SK-N-SH (cell line): Measurements from ENCODE around the gene ABCC3. TPM values are rescaled to one million over a fixed set of nuclear protein-coding genes. Genes with fewer than 3 reads are reported as not detected.

Source experiments
- CTCF ChIA-PET: fragments of 300-600, 350-600 bp; formaldehyde crosslinking; extraction: SDS; loops from one replicate; lab custom pipeline; 2021; lab: Yijun Ruan, JAX
- POLR2A ChIA-PET: fragments of 350-600 bp; sonication (Branson Sonifier 250); formaldehyde crosslinking; extraction: SDS; loops from one replicate; lab custom pipeline; 2020; ENCODE audit warnings: antibody characterized with exemption, inconsistent platforms; lab: Yijun Ruan, JAX
- DNase-seq: peaks from one replicate; pipeline ENCODE4 v3.0.0; 2012
- H2AFZ ChIP-seq: fragments of 200-600 bp; sonication (generic); 2 replicates; pipeline ENCODE4 v1.8.1; 2016; ENCODE audit warnings: antibody characterized with exemption, mild to moderate bottlenecking, low read depth
- H3F3A ChIP-seq: fragments of 200-600 bp; sonication (generic); replicated peaks from 2 replicates; pipeline ENCODE3; 2016; ENCODE audit warnings: antibody characterized with exemption, mild to moderate bottlenecking; ENCODE audit not compliant: insufficient read depth
- H3K27ac ChIP-seq, 2 experiments: fragments of 200-500 bp in 1 of 2; fragments of 200-600 bp in 1 of 2; sonication (Bioruptor generic) in 1 of 2; sonication (generic), shearing (Covaris generic) in 1 of 2; 2 replicates each; pipeline versions ENCODE4 v1.5.1 to v1.6.1; 2014 to 2016; ENCODE audit warnings: low read depth in 2 of 2, inconsistent platforms in 1 of 2, low read length in 1 of 2, mild to moderate bottlenecking in 1 of 2, mixed read lengths in 1 of 2
- H3K27me3 ChIP-seq: fragments of 200-600 bp; sonication (generic), shearing (Covaris generic); 2 replicates; pipeline ENCODE4 v1.6.1; 2016; ENCODE audit warnings: mixed run types; ENCODE audit not compliant: insufficient read depth
- H3K36me3 ChIP-seq, 2 experiments: fragments of 200-500 bp in 1 of 2; fragments of 200-600 bp in 1 of 2; sonication (Bioruptor generic) in 1 of 2; sonication (generic) in 1 of 2; replicated peaks in 1 of 2; 2 replicates each; pipeline versions ENCODE3 to v1.5.1; 2014 to 2016; ENCODE audit warnings: low read length in 1 of 2, mild to moderate bottlenecking in 1 of 2; ENCODE audit not compliant: insufficient read depth in 2 of 2, control insufficient read depth in 1 of 2
- H3K4me1 ChIP-seq, 2 experiments: fragments of 200-500 bp in 1 of 2; fragments of 200-600 bp in 1 of 2; sonication (Bioruptor generic) in 1 of 2; sonication (generic), shearing (Covaris generic) in 1 of 2; 2 replicates each; pipeline versions ENCODE4 v1.5.1 to v1.6.1; 2014 to 2016; ENCODE audit warnings: low read depth in 1 of 2, low read length in 1 of 2, mixed run types in 1 of 2; ENCODE audit not compliant: insufficient read depth in 2 of 2, control insufficient read depth in 1 of 2
- H3K4me2 ChIP-seq: fragments of 200-600 bp; sonication (generic), shearing (Covaris generic); 2 replicates; pipeline ENCODE4 v1.6.1; 2017; ENCODE audit warnings: mixed run types
- H3K4me3 ChIP-seq, 2 experiments: fragments of 200-500 bp in 1 of 2; fragments of 200-600 bp in 1 of 2; sonication (Bioruptor generic) in 1 of 2; sonication (generic), shearing (Covaris generic) in 1 of 2; 2 replicates each; pipeline versions ENCODE4 v1.5.1 to v1.8.1; 2014 to 2016; ENCODE audit warnings: low read depth in 2 of 2, inconsistent platforms in 1 of 2, low read length in 1 of 2, mild to moderate bottlenecking in 1 of 2, mixed read lengths in 1 of 2, moderate library complexity in 1 of 2
- H3K79me2 ChIP-seq: fragments of 200-600 bp; sonication (generic); 2 replicates; pipeline ENCODE4 v1.8.1; 2017; ENCODE audit warnings: mild to moderate bottlenecking; ENCODE audit not compliant: insufficient read depth
- H3K9ac ChIP-seq: fragments of 200-600 bp; sonication (generic); 2 replicates; pipeline ENCODE4 v1.6.1; 2017; ENCODE audit warnings: mixed run types
- H3K9me2 ChIP-seq: fragments of 200-600 bp; sonication (generic); 2 replicates; pipeline ENCODE4 v1.6.1; 2017; ENCODE audit warnings: mixed run types
- H3K9me3 ChIP-seq: fragments of 200-600 bp; sonication (generic); 2 replicates; pipeline ENCODE4 v1.6.1; 2017; ENCODE audit warnings: mixed run types, mild to moderate bottlenecking, moderate library complexity
- H4K20me1 ChIP-seq: fragments of 200-600 bp; sonication (generic); 2 replicates; pipeline ENCODE4 v1.6.1; 2017; ENCODE audit warnings: mild to moderate bottlenecking, mixed run types; ENCODE audit not compliant: insufficient read depth
- CHD2 ChIP-seq: fragments of 150-350 bp; IDR thresholded peaks from 2 replicates; pipeline ENCODE4 v1.6.1; 2018; ENCODE audit warnings: low read length; ENCODE audit not compliant: partially characterized antibody
- ELF1 ChIP-seq: IDR thresholded peaks from 2 replicates; pipeline ENCODE4 v1.4.0; 2012
- EP300 ChIP-seq, 2 experiments: IDR thresholded peaks; 2 replicates each; pipeline versions ENCODE4 v1.4.0 to v1.6.1; 2012; ENCODE audit warnings: borderline replicate concordance in 1 of 2, low read depth in 1 of 2, low read length in 1 of 2
- FOSL2 ChIP-seq: IDR thresholded peaks from 2 replicates; pipeline ENCODE4 v1.4.0; 2012; ENCODE audit warnings: low read depth, mild to moderate bottlenecking, moderate library complexity, borderline replicate concordance
- FOXJ3 ChIP-seq: sonication (generic); formaldehyde crosslinking; IDR thresholded peaks from 2 replicates; pipeline ENCODE4 v1.5.1; 2020; ENCODE audit warnings: mild to moderate bottlenecking, missing genetic modification reagents
- FOXM1 ChIP-seq: IDR thresholded peaks from 2 replicates; pipeline ENCODE4 v1.4.0; 2012; ENCODE audit warnings: low read depth, mild to moderate bottlenecking
- GABPA ChIP-seq: IDR thresholded peaks from 2 replicates; pipeline ENCODE4 v1.4.0; 2012; ENCODE audit warnings: low read depth, mild to moderate bottlenecking
- JUND ChIP-seq: IDR thresholded peaks from 2 replicates; pipeline ENCODE4 v1.4.0; 2012
- MEF2A ChIP-seq: IDR thresholded peaks from 2 replicates; pipeline ENCODE4 v1.4.0; 2012; ENCODE audit warnings: low read depth, borderline replicate concordance
- MXI1 ChIP-seq: IDR thresholded peaks from 2 replicates; pipeline ENCODE4 v1.6.1; 2012; ENCODE audit warnings: mild to moderate bottlenecking, low read depth, low read length, improper control_type of control experiment
- NFIC ChIP-seq: IDR thresholded peaks from 2 replicates; pipeline ENCODE4 v1.4.0; 2012; ENCODE audit warnings: borderline replicate concordance
- NRF1 ChIP-seq: IDR thresholded peaks from 2 replicates; pipeline ENCODE4 v1.6.1; 2012; ENCODE audit warnings: low read depth, mild to moderate bottlenecking, low read length
- PBX3 ChIP-seq: IDR thresholded peaks from 2 replicates; pipeline ENCODE4; 2012
- POLR2AphosphoS5 ChIP-seq: IDR thresholded peaks from 2 replicates; pipeline ENCODE4 v1.6.1; 2012; ENCODE audit warnings: low read depth, low read length
- RCOR1 ChIP-seq: fragments of 150-350 bp; IDR thresholded peaks from 2 replicates; pipeline ENCODE4 v1.6.1; 2017; ENCODE audit warnings: antibody characterized with exemption, low read length
- SIN3A ChIP-seq: IDR thresholded peaks from 2 replicates; pipeline ENCODE4 v1.6.1; 2012; ENCODE audit warnings: low read depth, mild to moderate bottlenecking, low read length, moderate library complexity, borderline replicate concordance
- TAF1 ChIP-seq: IDR thresholded peaks from 2 replicates; pipeline ENCODE4 v1.6.1; 2012; ENCODE audit warnings: low read depth, mild to moderate bottlenecking, low read length, moderate library complexity, borderline replicate concordance
- TCF12 ChIP-seq: IDR thresholded peaks from 2 replicates; pipeline ENCODE4 v1.4.0; 2012
- TEAD4 ChIP-seq: IDR thresholded peaks from 2 replicates; pipeline ENCODE4 v1.4.0; 2012; ENCODE audit warnings: mild to moderate bottlenecking, borderline replicate concordance; ENCODE audit not compliant: insufficient read depth
- YY1 ChIP-seq: IDR thresholded peaks from 2 replicates; pipeline ENCODE4 v1.4.0; 2012; ENCODE audit warnings: low read depth, mild to moderate bottlenecking
- WGBS: methylation state at CpG from one replicate; pipeline ENCODE4 v1.1.6; 2017; ENCODE audit warnings: low lambda C conversion rate; 5-methylcytosine and 5-hydroxymethylcytosine counted together
- polyA plus RNA-seq, 3 experiments: library from polyadenylated mRNA; depleted of rRNA; stranded (reverse); fragments of >200 nt; gene quantifications; 2 replicates each; pipeline ENCODE4 v1.2.3, GENCODE V29; 2012
- TF ChIP-seq, protein P1 (sequence below): IDR thresholded peaks from 2 replicates; pipeline ENCODE4 v1.6.1; 2012; ENCODE audit warnings: mild to moderate bottlenecking, low read depth, low read length, moderate library complexity
- TF ChIP-seq, protein P2 (sequence below): IDR thresholded peaks from 2 replicates; pipeline ENCODE4 v1.4.0; 2012; ENCODE audit warnings: low read depth, borderline replicate concordance
- TF ChIP-seq, protein P3 (sequence below): IDR thresholded peaks from 2 replicates; pipeline ENCODE4 v1.4.0; 2012; ENCODE audit warnings: low read depth

Gene ABCC3
- polyA plus RNA-seq, 1 of the 3 experiments (the other 2 are of a cell fraction): 185 TPM

DNA sequence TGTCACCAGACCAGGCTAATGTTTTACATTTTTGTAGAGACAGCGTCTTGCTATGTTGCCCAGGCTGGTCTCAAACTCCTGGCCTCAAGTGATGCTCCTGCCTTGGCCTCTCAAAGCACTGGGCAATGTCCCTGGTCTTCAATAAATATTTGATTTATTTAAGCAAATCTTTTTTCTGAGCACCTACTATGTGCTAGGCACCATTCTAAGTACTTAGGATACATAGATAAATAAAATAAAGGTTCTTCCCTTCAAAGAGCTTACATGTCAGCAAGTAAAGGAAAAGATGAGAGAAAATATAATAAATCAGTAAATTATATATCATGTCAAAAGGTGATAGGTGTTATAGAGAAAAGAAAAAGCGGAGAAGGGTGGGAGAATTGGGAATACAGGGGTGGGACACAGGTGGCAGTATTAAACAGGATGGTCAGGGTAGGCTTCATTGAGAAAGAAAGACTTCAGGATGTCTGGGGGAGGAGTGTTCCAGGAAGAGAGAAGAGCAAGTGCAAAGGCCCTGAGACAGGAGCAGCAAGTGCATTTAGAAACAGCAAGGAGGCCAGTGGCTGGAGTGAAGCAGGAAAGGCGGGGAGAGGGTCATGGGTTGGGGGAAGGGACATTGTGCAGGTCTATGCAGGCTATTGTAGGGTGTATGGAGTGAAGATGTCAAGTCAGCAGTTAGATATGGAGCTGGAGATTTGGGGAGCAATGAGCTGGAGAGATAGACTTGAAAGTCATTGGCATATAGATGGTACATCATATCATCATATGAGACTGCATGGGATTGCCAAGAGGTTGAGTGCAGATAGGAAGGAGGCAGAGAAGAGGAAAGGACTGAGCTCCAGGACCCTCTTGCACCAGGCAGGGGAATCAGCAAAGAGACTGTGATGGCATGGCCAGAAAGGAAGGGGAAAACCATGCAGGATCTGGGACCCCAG, 11.3 kb downstream of the ABCC3 start (continued):
- TF ChIP-seq, protein P1, sequence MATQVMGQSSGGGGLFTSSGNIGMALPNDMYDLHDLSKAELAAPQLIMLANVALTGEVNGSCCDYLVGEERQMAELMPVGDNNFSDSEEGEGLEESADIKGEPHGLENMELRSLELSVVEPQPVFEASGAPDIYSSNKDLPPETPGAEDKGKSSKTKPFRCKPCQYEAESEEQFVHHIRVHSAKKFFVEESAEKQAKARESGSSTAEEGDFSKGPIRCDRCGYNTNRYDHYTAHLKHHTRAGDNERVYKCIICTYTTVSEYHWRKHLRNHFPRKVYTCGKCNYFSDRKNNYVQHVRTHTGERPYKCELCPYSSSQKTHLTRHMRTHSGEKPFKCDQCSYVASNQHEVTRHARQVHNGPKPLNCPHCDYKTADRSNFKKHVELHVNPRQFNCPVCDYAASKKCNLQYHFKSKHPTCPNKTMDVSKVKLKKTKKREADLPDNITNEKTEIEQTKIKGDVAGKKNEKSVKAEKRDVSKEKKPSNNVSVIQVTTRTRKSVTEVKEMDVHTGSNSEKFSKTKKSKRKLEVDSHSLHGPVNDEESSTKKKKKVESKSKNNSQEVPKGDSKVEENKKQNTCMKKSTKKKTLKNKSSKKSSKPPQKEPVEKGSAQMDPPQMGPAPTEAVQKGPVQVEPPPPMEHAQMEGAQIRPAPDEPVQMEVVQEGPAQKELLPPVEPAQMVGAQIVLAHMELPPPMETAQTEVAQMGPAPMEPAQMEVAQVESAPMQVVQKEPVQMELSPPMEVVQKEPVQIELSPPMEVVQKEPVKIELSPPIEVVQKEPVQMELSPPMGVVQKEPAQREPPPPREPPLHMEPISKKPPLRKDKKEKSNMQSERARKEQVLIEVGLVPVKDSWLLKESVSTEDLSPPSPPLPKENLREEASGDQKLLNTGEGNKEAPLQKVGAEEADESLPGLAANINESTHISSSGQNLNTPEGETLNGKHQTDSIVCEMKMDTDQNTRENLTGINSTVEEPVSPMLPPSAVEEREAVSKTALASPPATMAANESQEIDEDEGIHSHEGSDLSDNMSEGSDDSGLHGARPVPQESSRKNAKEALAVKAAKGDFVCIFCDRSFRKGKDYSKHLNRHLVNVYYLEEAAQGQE: no peak
- TF ChIP-seq GABPA (no peak), JUND (no peak), TCF12 (no peak), NFIC (no peak), NRF1 (no peak), FOSL2 (no peak), SIN3A (no peak), TAF1 (no peak)
- TF ChIP-seq, all 33 proteins: peak for 0

- Histone ChIP-seq H3K9ac (no peak overlapping the region), H3K4me1 (0 out of 4 replicates have a peak, but pooled peaks cover 0 to 4% of the 10 kb centered on the region in 2 experiments), H3K4me3 (no peak overlapping the region), H4K20me1 (no peaks in the 10 kb centered on the region), H3K36me3 (peaks cover 1 to 8% of the 10 kb centered on the region in 2 experiments), H3K9me2 (no peaks in the 10 kb centered on the region), H3K27me3 (no peaks in the 10 kb centered on the region), H3K9me3 (no peaks in the 10 kb centered on the region), H2AFZ (no peak overlapping the region), H3K27ac (no peak overlapping the region), H3K4me2 (no peak overlapping the region), H3F3A (peaks cover 11% of the 10 kb centered on the region), H3K79me2 (peaks cover 47% of the 10 kb centered on the region)
- no peak for DNase-seq
- 54% methylated on average over 2 of the region's 2 CpGs for WGBS
- TF ChIP-seq MXI1: no peak
- no peak for TF ChIP-seq CHD2
- TF ChIP-seq TEAD4: no peak
- TF ChIP-seq YY1: no peak
- no peak for TF ChIP-seq FOSL2
- TF ChIP-seq NFIC: no peak
- no peak for TF ChIP-seq POLR2AphosphoS5
- TF ChIP-seq MEF2A: no peak
- no peak for TF ChIP-seq EP300 (IDR thresholded peaks at IDR 0.05; ENCODE audit: borderline replicate concordance in 1 of 2, low read depth in 1 of 2, low read length in 1 of 2)
- no peak for TF ChIP-seq FOXJ3 (CRISPR knock-in tag)
- TF ChIP-seq, protein P2, sequence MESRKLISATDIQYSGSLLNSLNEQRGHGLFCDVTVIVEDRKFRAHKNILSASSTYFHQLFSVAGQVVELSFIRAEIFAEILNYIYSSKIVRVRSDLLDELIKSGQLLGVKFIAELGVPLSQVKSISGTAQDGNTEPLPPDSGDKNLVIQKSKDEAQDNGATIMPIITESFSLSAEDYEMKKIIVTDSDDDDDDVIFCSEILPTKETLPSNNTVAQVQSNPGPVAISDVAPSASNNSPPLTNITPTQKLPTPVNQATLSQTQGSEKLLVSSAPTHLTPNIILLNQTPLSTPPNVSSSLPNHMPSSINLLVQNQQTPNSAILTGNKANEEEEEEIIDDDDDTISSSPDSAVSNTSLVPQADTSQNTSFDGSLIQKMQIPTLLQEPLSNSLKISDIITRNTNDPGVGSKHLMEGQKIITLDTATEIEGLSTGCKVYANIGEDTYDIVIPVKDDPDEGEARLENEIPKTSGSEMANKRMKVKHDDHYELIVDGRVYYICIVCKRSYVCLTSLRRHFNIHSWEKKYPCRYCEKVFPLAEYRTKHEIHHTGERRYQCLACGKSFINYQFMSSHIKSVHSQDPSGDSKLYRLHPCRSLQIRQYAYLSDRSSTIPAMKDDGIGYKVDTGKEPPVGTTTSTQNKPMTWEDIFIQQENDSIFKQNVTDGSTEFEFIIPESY: no peak
- no peak for TF ChIP-seq ELF1
- TF ChIP-seq, protein P3, sequence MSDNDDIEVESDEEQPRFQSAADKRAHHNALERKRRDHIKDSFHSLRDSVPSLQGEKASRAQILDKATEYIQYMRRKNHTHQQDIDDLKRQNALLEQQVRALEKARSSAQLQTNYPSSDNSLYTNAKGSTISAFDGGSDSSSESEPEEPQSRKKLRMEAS: no peak
- no peak for TF ChIP-seq FOXM1
- no peak for TF ChIP-seq PBX3
- no peak for TF ChIP-seq TCF12
- TF ChIP-seq RCOR1: no peak
- ChIA-PET CTCF (interaction anchor here (0.7 to 9.3 kb wide), 3 partner anchors 13 to 123 kb away, joined by 3 to 101 read pairs (median 4); partner anchors contain the start of gene ABCC3), POLR2A (no interaction called here)
Observed at GRCh38 chr17:50647187-50647586, 12.5 kb downstream of the ABCC3 start.
